ENCODE results near the gene LYST.

DNA sequence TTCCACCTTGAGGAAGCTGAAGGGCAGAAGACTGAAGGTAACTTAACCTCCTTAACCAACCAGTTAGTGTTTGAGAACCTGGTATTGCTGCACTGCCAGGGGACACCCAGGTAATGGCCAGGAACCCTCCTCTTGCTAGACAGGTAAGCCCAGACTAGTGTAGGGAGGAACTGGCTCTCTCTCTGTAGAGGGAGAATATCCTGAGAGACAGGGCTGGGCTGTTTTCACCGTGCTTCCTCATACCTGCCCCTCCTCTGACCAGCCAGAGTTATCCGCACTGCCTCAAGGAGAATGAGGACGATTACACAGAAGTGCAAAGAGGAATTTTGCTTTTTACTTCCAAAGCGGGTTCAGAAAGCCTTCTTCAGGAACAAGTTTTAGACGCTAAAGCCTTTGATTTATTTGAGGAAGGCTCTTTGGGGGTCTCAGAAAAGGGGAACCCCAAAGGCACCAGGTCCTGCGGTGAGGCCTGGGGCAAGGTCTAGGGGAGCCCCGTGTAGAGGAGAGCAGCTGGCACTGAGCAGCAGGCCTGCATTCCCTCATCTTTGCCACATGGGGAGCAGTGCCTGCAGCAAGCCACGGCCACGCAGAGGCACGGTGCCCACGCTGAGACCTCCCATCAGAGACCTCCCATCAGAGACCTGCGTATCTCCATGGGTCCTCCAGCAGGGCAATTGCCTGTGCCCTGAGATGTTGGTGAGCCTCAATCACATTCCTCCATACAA is 230.6 kb downstream of the LYST start:
- TF ChIP-seq EZH2 (IDR thresholded peaks at IDR 0.05) (no peak), POLR2AphosphoS5 (IDR thresholded peaks at IDR 0.05; ENCODE audit: borderline replicate concordance, low read depth, low read length) (no peak)

Data from SK-N-MC (cell line).